CD4-positive, alpha-beta T cell treated with Interleukin-1 beta for 1 hour (primary cell): ENCODE measurements around the gene TCHP.
"Not testable (repeated sequence)": the region's sequence is repeated elsewhere in the genome, so short reads cannot be mapped to it uniquely, and the experiment has no call there.

Experiments
- DNase-seq, 2 donors: peaks; one replicate each; pipeline ENCODE4 v3.0.0-alpha.2; 2020 to 2022

The TCHP gene

GRCh38 chr12:109880043-109880931 lies 19.8 kb upstream of the TCHP start, which contains the start of gene GLTP:
TSS of gene GLTP (minus strand) at chr12:109880541. CDS start at chr12:109880374, 167 bp downstream.
- DNase-seq, result peak; percentile 92 to 93

- DNase-seq, result no peak
Observed at GRCh38 chr12:109880938-109881337, 19.1 kb upstream of the TCHP start.

GRCh38 chr12:109881752-109882151 lies 18.3 kb upstream of the TCHP start:
- no peak for DNase-seq

- DNase-seq, result no peak
Observed at GRCh38 chr12:109883461-109883860, 16.6 kb upstream of the TCHP start.

GRCh38 chr12:109885616-109886015 lies 14.5 kb upstream of the TCHP start:
- DNase-seq, result no peak

- peak; percentile 46 to 57 for DNase-seq
Observed at GRCh38 chr12:109888179-109889020, 11.7 kb upstream of the TCHP start.

- DNase-seq, result no peak
Observed at GRCh38 chr12:109890620-109891170, 9.4 kb upstream of the TCHP start.

GRCh38 chr12:109891731-109892130 lies 8.3 kb upstream of the TCHP start:
- not testable (repeated sequence) for DNase-seq

- no peak for DNase-seq
Observed at GRCh38 chr12:109892165-109892715, 7.8 kb upstream of the TCHP start.

- DNase-seq, result peak; percentile 39 to 40
Observed at GRCh38 chr12:109892748-109893147, 7.3 kb upstream of the TCHP start.

GRCh38 chr12:109893261-109893995 lies 6.6 kb upstream of the TCHP start:
- DNase-seq, result no peak

- DNase-seq, result no peak
Observed at GRCh38 chr12:109894939-109895338, 5.1 kb upstream of the TCHP start.

- DNase-seq, result no peak
Observed at GRCh38 chr12:109896188-109896587, 3.9 kb upstream of the TCHP start.

- no peak for DNase-seq
Observed at GRCh38 chr12:109897029-109897428, 3.0 kb upstream of the TCHP start.

GRCh38 chr12:109899345-109899744 lies 729 bp upstream of the TCHP start:
- DNase-seq, result not testable (repeated sequence)

GRCh38 chr12:109900752-109901580 lies 892 bp downstream of the TCHP start:
- DNase-seq, result no peak

- DNase-seq, result no peak
Observed at GRCh38 chr12:109902891-109903418, 2.9 kb downstream of the TCHP start.

GRCh38 chr12:109905301-109905700 lies 5.2 kb downstream of the TCHP start:
- no peak for DNase-seq

GRCh38 chr12:109910254-109910968 lies 10.3 kb downstream of the TCHP start:
- DNase-seq, result no peak

GRCh38 chr12:109910969-109911348 lies 10.9 kb downstream of the TCHP start:
- DNase-seq, result peak in 1 of 2 donors; percentile 17
